ENCODE results near the gene EEF2. TPM values are rescaled to one million over a fixed set of nuclear protein-coding genes. Genes with fewer than 3 reads are reported as not detected.

Gene EEF2
- total RNA-seq, 1 donor from 2014 or later: 1,974 TPM

DNA sequence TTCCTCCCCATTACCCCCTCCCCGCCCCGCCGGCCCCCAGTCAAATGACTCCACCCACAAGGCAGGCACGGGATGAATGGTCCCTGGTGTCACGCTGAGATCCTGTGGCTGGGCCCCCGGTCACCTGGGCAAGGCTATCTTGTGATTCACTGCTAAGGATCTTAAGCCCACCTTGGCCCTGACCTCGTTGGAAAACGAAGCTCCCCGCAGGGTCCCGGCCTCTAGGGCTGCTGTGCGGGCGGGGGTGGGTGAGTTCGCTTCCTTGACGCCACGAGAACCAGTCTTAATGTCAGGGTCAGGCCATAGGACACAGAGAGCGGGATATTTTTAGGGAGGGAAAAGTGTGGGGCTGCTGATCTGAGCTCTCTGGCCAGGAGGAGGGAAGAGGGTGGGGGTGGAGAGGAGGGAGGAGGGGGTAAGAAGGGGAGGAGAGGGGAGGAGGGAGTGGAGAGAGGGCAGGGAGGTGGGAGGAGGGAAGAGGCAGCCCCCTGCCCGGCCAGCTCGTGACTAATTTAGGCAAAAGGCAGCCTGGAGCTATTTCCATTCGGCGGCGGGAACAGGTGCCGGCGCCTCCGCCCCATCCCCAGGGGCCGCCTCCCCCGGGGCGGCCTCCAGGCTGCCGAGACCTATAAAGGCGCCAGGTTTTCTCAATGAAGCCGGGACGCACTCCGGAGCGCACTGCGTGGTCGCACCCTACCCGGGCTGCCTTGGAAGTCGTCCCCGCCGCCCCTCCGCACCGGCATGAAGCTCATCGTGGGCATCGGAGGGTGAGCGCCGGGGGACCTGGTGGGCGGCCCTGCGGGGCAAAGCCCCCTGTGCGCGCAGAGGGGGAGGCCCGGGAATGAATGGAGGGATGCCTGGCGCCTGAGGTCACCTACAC lies 52.1 kb downstream of the EEF2 start, which contains the start of gene NMRK2:
Gene NMRK2 (plus strand): TSS at position 139 of the 880 bp plus-strand sequence. CDS start 603 bp downstream, at position 742.
- peak; percentile 57 for ATAC-seq (ENCODE audit: poor library complexity)
- intact Hi-C loops (cut with DNase I): no loop called here
- DNase-seq: peak; percentile 76

DNA sequence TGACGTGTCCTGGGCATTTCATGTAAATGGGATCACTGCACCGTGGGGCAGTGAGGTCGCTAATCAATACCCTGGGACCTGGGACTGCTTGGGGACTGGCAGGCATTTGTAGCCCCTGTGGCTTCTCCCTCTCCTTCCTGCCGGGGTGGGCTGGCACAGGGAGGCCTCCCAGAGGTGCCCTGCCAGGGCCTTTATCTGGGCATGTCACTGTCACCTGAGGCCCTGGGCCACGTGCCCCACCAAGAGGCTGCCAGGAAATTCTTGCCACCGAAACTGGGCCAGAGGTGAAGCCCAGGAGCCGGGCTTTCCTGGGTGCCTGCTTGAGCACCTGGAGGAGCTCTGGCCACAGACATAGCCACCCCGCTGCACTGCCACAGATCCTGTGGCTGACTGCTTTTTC lies 54.2 kb downstream of the EEF2 start:
- DNase-seq (peak; percentile 86), ATAC-seq (ENCODE audit: poor library complexity) (peak; percentile 56)
- intact Hi-C loops (cut with DNase I): no loop called here

Small RNAs within 50 kb of the gene (microRNA-seq; reads per million reads assigned to microRNA genes)
- not detected for gene MIR637

Other genes with a start within 250 kb of the EEF2 start
- gene APBA3, start 223.8 kb downstream of the EEF2 start, total RNA-seq: 12.3 TPM
- 70.5 TPM for gene MRPL54, start 222.8 kb downstream of the EEF2 start, total RNA-seq
- gene RAX2, start 213.2 kb downstream of the EEF2 start, total RNA-seq: not detected
- 0.24 TPM for gene MATK, start 199.1 kb downstream of the EEF2 start, total RNA-seq
- gene ZFR2, start 116.4 kb downstream of the EEF2 start, total RNA-seq: not detected
- gene ATCAY, start 104.8 kb downstream of the EEF2 start, total RNA-seq: not detected
- gene NMRK2, start 52.4 kb downstream of the EEF2 start, total RNA-seq: 589 TPM
- 70.5 TPM for gene DAPK3, start 14.4 kb downstream of the EEF2 start, total RNA-seq
- gene PIAS4, start 22.3 kb upstream of the EEF2 start, total RNA-seq: 16.7 TPM
- gene ZBTB7A, start 81.4 kb upstream of the EEF2 start, total RNA-seq: 31.4 TPM
- gene MAP2K2, start 138.7 kb upstream of the EEF2 start, total RNA-seq: 136 TPM
- gene CREB3L3, start 168.2 kb upstream of the EEF2 start, total RNA-seq: not detected
- 9.4 TPM for gene SIRT6, start 197.1 kb upstream of the EEF2 start, total RNA-seq
- 0.08 TPM for gene ANKRD24, start 197.2 kb upstream of the EEF2 start, total RNA-seq
- 0.51 TPM for gene EBI3, start 244.1 kb upstream of the EEF2 start, total RNA-seq

All from Right ventricle myocardium superior (tissue), 1 donor.